Muscle layer of duodenum (tissue), 2 donors: ENCODE results near the gene TIMM8B.

Experiments
- H3K27ac ChIP-seq: one replicate; pipeline ENCODE4 v1.7.0; 2013; ENCODE audit warnings: mild to moderate bottlenecking, low read length
- H3K27me3 ChIP-seq: one replicate; pipeline ENCODE4 v1.7.0; 2013; ENCODE audit warnings: low read depth, mild to moderate bottlenecking, control low read depth, low read length
- H3K36me3 ChIP-seq, 2 donors: one replicate each; pipeline ENCODE4 v1.7.0; 2013; ENCODE audit warnings: low read length in 2 of 2, control low read depth in 1 of 2, mild to moderate bottlenecking in 1 of 2; ENCODE audit not compliant: insufficient read depth in 2 of 2, control insufficient read depth in 1 of 2
- H3K4me1 ChIP-seq, 2 donors: one replicate each; pipeline ENCODE4 v1.7.0; 2013; ENCODE audit warnings: low read length in 2 of 2, mild to moderate bottlenecking in 2 of 2, control low read depth in 1 of 2, moderate library complexity in 1 of 2; ENCODE audit not compliant: insufficient read depth in 2 of 2, control insufficient read depth in 1 of 2
- H3K4me3 ChIP-seq, 2 donors: one replicate each; pipeline ENCODE4 v1.7.0; 2013; ENCODE audit warnings: low read length in 2 of 2, low read depth in 1 of 2, mild to moderate bottlenecking in 1 of 2
- H3K9me3 ChIP-seq, 2 donors: one replicate each; pipeline ENCODE4 v1.7.0; 2013; ENCODE audit warnings: low read length in 2 of 2, control low read depth in 1 of 2, mild to moderate bottlenecking in 1 of 2; ENCODE audit not compliant: control insufficient read depth in 1 of 2
- donor health status: healthy.

Gene TIMM8B

DNA sequence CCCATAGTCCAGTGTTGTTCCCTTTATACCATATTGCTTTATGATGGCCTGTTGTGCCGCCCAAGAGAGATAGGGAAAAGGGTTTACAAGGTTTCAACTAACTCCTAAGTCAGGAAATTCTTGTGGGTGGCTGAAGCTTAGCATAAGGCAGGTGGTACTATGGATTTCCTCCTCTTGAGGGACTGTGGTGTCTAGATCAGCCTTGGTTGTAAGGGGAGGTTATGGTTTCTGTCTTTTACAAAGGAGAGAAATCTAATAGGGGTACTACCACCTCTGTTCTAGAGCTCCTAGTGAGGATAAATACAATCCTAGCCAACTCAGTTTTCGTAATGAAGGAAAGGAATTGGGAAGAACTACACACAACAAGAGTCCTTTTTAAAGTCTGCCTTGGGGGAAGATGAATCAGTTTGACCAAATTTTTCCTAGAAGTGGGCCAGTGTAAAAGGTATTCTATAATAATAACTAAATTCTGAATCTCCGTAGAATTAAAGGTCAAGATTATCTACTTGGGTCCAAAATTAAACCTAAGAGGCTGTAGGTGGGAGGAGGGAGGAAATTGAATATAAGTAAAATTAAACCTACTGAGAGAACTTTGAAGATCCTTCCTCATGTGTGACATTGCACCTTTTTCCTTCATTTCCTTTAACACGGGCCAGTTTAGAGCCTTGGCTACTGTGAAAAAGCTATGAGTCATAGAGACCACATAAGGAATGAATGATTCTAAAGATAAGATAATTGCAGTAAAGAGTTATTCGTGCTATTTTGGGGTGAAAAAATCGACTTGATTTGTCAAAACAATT, 44.2 kb downstream of the TIMM8B start:
- no peaks in the 10 kb centered on the region for H3K4me1 ChIP-seq
- H3K4me3 ChIP-seq = no peak overlapping the region
- no peaks in the 10 kb centered on the region for H3K9me3 ChIP-seq
- H3K27ac ChIP-seq = no peak overlapping the region
- peaks cover 33 to 49% of the 10 kb centered on the region in 2 donors for H3K36me3 ChIP-seq
- H3K27me3 ChIP-seq = no peaks in the 10 kb centered on the region

- Histone ChIP-seq H3K4me1 (no peaks in the 10 kb centered on the region), H3K27ac (no peak overlapping the region), H3K4me3 (no peak overlapping the region), H3K36me3 (peaks cover 29 to 46% of the 10 kb centered on the region in 2 donors), H3K27me3 (no peaks in the 10 kb centered on the region), H3K9me3 (no peaks in the 10 kb centered on the region)
Observed at GRCh38 chr11:112037527-112037926, 49.0 kb downstream of the TIMM8B start.
